HG03095 (cell line): ENCODE measurements around the gene ATXN3L.

Experiments
- ATAC-seq: cut with Tn5 transposase; IDR thresholded peaks from one replicate; pipeline ENCODE4 v1.9.1; 2021; ENCODE audit warnings: moderate library complexity; ENCODE audit not compliant: unreplicated experiment

ATXN3L gene

DNA sequence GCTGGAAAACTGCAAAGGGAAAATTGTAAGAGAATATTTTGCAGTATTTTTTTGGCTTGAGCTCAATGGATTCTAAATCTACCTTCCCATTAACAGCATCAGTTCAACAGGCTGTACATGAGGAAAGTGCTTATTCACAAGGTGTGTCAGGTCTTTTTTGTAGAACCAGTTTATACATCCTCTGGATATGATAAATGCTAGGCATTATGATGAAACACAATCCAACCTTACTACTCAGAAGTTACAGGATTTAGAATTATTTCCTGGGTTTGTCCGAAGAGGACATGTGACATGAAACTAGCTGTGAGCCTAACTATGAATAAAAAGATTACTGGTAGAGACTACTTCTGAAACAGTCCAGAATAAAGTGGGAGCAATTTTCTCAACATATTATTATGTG lies 49.5 kb downstream of the ATXN3L start:
- ATAC-seq: no peak

DNA sequence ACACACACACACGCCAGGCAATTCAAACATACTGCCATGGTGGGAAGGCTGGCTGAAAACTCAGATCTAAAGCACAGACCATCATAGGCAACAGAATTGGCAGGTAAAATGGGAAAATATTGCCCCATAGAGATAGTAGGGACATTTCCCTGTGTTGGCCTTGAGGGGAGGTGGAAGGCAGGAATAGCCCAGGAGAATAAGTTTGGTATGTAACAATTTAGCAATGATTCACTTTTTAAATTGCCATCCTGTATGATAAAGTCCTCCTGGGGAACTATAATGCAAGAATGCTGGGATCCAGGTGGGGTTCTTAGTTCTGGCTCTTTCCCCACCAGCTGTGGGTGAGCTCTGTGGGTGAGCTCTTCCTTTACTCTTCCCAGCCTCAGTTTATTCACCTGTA lies 51.0 kb downstream of the ATXN3L start:
- ATAC-seq: no peak
